ENCODE data around the gene EHMT1.

DNA sequence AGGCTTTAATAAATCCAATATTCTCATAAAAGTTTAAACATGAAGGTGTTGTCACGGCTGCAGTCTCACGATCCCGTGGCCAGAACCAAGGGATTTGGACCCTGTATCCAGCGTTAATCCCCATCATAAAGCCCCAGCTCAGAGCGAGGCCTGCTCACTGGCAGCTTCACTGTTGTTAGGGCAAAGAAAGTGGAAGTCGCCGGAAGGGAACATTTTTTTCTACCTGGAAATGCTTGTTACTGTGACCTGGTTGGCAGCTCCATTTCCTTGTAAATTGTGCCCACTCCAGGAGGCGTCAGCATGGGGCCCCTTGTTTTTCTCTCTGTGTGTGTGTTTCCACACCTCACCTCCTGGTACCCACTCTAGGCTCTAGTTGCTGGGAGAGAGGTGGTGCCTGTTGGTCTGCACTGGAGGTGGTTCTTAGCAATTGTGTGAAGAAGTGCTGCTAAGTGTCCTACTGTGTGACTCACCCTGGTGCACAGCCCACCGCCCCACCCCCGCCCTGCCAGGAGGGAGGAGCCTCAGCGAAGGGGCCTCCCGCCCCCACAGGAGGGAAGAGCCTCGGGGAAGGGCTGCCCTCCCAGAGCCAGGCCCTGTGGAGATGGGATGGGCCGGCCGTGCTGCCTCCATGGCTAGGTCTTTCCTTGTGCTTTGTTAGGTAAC is 105.1 kb downstream of the EHMT1 start:
- TF ChIP-seq, protein P1, sequence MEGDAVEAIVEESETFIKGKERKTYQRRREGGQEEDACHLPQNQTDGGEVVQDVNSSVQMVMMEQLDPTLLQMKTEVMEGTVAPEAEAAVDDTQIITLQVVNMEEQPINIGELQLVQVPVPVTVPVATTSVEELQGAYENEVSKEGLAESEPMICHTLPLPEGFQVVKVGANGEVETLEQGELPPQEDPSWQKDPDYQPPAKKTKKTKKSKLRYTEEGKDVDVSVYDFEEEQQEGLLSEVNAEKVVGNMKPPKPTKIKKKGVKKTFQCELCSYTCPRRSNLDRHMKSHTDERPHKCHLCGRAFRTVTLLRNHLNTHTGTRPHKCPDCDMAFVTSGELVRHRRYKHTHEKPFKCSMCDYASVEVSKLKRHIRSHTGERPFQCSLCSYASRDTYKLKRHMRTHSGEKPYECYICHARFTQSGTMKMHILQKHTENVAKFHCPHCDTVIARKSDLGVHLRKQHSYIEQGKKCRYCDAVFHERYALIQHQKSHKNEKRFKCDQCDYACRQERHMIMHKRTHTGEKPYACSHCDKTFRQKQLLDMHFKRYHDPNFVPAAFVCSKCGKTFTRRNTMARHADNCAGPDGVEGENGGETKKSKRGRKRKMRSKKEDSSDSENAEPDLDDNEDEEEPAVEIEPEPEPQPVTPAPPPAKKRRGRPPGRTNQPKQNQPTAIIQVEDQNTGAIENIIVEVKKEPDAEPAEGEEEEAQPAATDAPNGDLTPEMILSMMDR (IDR thresholded peaks at IDR 0.05), result no peak
- TF ChIP-seq POLR2A (IDR thresholded peaks at IDR 0.05; ENCODE audit: low read depth) (no peak), POLR2AphosphoS5 (IDR thresholded peaks at IDR 0.05) (no peak), EP300 (IDR thresholded peaks at IDR 0.05) (no peak)

Data from esophagus muscularis mucosa (tissue), 4 donors.